Measurements from ENCODE around the gene SLC10A4. TPM values are rescaled to one million over a fixed set of nuclear protein-coding genes. Genes with fewer than 3 reads are reported as not detected.
"Not testable (repeated sequence)": the region's sequence is repeated elsewhere in the genome, so short reads cannot be mapped to it uniquely, and the experiment has no call there.

SLC10A4 gene, protein sequence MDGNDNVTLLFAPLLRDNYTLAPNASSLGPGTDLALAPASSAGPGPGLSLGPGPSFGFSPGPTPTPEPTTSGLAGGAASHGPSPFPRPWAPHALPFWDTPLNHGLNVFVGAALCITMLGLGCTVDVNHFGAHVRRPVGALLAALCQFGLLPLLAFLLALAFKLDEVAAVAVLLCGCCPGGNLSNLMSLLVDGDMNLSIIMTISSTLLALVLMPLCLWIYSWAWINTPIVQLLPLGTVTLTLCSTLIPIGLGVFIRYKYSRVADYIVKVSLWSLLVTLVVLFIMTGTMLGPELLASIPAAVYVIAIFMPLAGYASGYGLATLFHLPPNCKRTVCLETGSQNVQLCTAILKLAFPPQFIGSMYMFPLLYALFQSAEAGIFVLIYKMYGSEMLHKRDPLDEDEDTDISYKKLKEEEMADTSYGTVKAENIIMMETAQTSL
- polyA plus RNA-seq (ENCODE audit: insufficient read length) = 1.0 TPM

GRCh38 chr4:48483006-48483776 lies at the start of gene SLC10A4:
Gene SLC10A4, plus strand, starts transcription at chr4:48483343. Its CDS starts 219 bp downstream, at chr4:48483562.
- no peak for DNase-seq

DNA sequence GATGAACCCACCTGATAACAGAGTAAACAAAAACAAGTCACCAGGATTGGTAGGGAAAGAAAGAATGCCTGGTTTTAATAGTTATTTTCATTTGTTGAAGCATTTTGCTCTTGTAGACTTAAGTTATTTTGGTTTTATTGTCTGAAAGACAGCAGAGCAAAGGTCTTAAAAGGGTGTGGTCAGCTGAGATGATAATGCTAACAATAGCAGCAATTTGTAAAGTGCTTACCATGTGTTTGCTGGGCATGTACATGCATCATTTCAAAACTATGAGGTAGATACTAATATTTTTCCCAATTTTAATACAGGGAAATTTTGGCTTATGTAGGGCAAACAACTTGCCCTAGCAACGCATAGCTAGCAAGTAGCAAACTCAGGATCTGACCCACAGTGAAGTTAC lies 46.8 kb upstream of the SLC10A4 start:
- no peak for DNase-seq

DNA sequence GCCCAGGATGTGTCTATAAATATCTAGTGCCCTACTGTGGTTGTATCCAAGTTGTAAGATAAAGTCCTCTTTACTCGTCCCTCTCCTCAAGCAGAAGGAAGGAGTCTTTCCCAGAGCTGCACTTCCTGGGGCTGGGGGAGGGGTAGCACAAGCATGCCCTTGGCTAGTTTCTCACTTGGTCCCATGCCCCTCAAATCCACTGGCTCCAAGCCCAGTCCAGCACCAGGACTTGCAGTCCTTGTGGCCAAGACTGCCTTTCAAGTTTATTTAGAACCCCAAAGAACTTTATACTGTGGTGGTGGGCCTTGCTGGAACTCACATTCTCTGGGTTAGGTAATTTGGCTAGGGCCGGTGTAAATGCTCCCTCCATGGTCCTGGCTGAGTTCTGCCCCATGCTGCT lies 43.2 kb upstream of the SLC10A4 start:
- DNase-seq = no peak

- DNase-seq = not testable (repeated sequence)
Observed at GRCh38 chr4:48440914-48441313, 42.2 kb upstream of the SLC10A4 start.

DNA sequence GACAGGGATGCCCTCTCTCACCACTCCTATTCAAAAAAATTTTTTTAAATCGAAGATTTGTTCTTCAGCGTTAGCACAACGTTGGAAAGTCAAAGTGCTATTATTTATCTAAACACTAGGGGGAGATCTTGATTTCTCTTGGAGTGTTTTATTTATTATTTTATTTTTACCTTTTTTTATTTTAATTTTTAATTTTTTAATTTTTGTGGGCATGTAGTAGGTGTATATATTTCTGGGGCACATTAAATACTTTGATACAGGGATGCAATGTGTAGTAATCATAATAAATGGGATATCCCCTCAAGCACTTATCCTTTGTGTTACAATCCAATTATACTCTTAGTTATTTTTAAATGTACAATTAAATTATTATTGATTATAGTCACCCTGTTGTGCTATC lies 37.4 kb upstream of the SLC10A4 start:
- no peak for DNase-seq

DNA sequence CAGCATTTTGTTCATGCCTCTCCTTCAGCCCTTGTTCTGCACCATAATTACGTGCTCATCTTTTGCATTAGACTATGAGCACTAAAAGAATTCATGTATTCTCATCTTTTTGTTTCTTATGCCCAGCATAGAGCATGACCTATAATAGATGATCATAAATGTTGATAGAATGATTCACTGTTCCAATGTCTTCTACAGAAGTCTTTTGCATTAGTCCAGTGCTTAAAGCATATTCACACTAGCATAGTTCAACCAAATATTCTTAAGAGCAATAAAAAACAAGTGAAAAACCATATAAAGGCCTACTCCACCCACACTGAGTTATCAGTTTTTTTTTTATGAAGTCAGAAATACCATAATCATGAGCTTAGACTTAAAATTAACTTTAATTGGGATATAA lies 36.5 kb upstream of the SLC10A4 start:
- DNase-seq = no peak

DNA sequence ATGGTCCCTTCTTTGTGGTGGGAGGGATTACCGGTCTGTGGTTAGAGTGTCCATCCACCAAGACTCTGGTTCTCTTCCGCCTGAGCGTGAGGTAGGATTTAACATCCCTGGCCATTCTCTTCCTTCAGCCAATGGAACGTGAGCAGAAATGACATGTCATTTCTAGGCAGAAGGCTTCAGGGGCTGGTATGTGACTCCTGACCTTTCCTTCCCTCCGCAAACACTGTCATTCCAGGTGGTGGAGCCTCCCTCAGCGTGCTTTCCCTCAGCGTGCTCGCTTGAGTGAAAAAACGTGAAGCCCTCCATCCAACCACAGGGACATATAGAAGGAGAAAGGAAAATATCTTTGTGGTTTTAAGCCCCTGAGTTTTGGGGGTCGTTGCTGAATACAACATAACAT lies 34.0 kb upstream of the SLC10A4 start:
- no peak for DNase-seq

DNA sequence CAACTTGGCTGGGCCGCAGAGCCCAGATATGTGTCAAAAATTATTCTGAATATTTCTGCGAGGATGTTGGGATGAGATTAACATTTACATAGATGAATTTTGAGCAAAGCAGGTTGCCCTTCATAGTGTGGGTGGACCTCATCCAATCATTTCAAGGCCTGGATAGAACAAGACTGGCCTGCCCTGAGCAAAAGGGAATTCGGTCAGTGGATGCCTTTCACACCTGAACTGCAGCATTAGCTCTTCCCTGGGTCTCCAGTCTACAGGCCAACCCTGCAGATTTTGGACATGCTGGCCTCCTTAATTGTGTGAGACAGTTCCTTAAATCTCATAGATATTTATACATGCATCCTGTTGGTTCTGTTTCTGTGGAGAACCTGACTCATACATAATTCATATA lies 32.4 kb upstream of the SLC10A4 start:
- no peak for DNase-seq

DNA sequence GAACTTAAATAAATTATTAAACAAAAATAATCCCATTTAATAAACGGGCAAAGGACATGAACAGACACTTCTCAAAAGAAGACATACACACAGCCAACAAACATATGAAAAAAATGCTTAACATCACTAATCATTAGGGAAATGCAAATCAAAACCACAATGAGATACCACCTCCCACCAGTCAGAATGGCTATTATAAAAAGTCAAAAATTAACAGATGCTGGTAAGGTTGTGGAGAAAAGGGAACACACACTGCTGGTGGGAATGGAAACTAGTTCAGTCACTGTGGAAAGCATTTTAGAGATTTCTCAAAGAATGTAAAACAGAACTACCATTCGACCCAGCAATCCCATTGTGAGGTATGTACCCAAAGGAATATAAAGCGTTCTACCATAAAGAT lies 31.5 kb upstream of the SLC10A4 start:
- DNase-seq = not testable (repeated sequence)

- no peak for DNase-seq
Observed at GRCh38 chr4:48454591-48454990, 28.6 kb upstream of the SLC10A4 start.

DNA sequence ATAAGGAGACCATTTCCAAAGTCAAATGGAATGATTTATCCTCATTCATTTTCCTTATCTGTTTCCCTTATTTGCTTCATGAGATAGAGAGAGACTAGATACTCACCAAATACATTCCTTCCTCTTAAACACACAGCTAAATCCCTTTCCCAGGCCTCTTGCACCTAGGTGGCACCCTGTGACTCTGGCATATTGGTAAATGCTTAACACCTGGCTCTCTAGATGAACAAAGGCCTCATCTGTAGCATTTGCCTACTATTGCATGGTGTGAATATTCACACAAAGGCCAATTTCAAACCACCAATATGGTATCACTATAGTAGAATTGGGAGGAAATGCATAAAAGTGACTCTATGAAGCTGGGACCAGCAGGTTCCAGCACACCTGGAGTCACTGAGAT lies 22.1 kb upstream of the SLC10A4 start:
- no peak for DNase-seq

- no peak for DNase-seq
Observed at GRCh38 chr4:48462363-48462762, 20.8 kb upstream of the SLC10A4 start.

GRCh38 chr4:48467442-48467841 lies 15.7 kb upstream of the SLC10A4 start:
- no peak for DNase-seq

GRCh38 chr4:48467891-48468290 lies 15.3 kb upstream of the SLC10A4 start:
- DNase-seq = no peak

- DNase-seq = no peak
Observed at GRCh38 chr4:48470137-48470536, 13.0 kb upstream of the SLC10A4 start.

DNA sequence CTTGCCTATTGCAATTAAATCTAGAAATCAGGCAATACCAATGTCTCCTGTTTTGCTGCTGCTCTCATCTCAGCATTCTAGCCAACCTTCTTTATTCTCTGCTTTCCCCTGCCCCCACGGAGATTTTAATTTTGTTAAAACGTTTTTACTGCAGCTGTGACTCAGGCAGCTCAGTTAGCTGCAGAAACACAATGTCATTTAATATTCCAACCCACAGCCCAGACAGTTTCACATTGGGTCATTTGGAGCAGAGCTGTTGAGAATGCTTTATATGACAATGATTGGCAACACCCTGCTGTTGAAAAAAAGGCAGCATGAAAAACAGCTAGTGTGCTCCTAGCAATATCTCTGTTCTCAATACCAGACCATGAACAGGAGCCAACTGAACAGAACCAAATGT lies 12.6 kb upstream of the SLC10A4 start:
- DNase-seq = no peak

DNA sequence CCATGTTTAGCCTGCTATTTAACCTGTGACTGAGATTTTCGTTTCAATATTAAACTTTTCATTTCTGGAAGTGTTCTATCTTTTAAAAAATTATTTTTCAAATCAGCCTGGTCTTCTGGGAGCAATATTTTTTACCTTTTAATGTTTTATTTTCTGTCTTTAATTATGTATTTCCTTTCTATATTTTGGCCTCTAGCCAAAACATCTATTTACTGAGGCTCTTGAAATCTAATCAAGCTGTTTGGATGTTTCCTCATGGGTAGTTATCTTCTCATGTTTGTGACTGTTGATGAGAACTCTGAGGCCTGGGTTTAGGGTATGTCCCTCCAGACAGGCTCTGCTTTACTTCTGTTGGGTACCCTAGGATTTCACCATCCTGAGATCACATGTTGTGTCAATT lies 10.3 kb upstream of the SLC10A4 start:
- DNase-seq = no peak

DNA sequence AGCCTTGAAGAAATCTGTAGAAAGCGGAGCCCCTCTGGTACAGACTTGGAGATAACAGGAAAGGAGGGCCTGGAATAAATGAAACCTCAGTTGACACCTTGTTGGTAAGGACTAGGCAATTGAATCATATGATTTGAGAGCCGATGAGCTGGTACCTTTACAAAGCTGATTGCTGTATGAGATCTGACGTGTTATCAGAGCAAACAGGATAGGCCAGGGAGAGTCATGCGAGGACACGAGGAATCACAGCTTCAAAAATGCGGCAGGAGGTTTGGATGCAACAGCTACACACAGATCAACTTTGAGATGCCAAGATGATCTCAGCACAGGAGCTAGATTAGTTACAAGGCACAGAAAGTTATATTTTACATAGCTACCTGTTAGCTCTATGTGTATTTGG lies 7.4 kb upstream of the SLC10A4 start:
- no peak for DNase-seq

GRCh38 chr4:48478273-48478672 lies 4.9 kb upstream of the SLC10A4 start:
- DNase-seq = no peak

- no peak for DNase-seq
Observed at GRCh38 chr4:48481581-48481980, 1.6 kb upstream of the SLC10A4 start.

DNA sequence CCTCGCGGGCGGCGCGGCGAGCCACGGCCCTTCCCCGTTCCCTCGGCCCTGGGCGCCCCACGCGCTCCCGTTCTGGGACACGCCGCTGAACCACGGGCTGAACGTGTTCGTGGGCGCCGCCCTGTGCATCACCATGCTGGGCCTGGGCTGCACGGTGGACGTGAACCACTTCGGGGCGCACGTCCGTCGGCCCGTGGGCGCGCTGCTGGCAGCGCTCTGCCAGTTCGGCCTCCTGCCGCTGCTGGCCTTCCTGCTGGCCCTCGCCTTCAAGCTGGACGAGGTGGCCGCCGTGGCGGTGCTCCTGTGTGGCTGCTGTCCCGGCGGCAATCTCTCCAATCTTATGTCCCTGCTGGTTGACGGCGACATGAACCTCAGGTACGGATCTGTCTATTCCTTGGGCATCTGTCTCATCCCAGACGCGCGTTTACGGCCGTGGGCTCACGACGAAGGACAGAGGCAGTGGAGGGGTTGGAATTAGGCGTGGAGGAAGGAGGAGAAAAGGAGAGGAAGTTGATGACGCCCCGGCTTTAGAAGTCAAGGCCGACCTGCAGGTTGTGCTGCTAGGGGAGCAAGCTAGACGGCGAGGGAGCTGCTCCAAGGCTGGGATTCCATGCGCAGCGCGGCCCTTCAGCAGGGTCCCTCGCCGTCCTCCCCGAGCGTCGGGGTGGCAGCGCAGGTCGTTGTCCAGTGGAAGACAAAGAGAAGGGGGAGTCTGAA lies 792 bp downstream of the SLC10A4 start:
- DNase-seq = no peak

GRCh38 chr4:48484494-48485168 lies 1.5 kb downstream of the SLC10A4 start:
- no peak for DNase-seq

DNA sequence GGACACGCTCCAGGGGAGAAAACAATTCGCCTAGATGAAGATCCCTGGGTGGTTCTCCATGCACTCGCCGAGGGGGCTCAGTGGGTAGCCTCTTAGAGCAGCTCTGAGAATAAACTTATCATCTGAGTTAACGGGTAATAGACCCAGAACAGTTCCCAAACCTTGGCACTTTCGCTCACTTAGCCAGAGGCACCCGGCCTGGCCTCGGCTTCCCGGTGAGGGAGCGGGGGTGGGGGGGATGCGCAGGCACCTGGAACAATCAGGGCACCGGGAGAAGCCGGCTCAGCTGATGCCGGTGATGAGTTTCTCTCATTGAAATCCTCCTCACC lies 6.5 kb downstream of the SLC10A4 start:
- DNase-seq = no peak
